GM12892 (cell line): Measurements from ENCODE around the gene RHBDL2.
"Not testable (repeated sequence)": the region's sequence is repeated elsewhere in the genome, so short reads cannot be mapped to it uniquely, and the experiment has no call there.

Experiments
- DNase-seq: peaks from one replicate; pipeline ENCODE4 v3.0.0; 2011; ENCODE audit not compliant: insufficient read length
- FAIRE-seq: peaks from 2 replicates; lab custom pipeline; 2011; peaks lifted over from hg19 to GRCh38; lab: Jason Lieb, UNC
- POLR2A ChIP-seq: IDR thresholded peaks from 2 replicates; pipeline ENCODE4 v1.6.1; 2011; ENCODE audit warnings: low read depth, low read length, control low read depth
- POLR2AphosphoS5 ChIP-seq: IDR thresholded peaks from 2 replicates; pipeline ENCODE4 v1.6.1; 2011; ENCODE audit warnings: low read depth, low read length, control low read depth
- TAF1 ChIP-seq: IDR thresholded peaks from 2 replicates; pipeline ENCODE4 v1.6.1; 2011; ENCODE audit warnings: low read depth, mild to moderate bottlenecking, control low read depth, low read length, borderline replicate concordance

Gene RHBDL2

GRCh38 chr1:38926091-38926490 lies 15.5 kb downstream of the RHBDL2 start:
- FAIRE-seq (no peak), DNase-seq (no peak)
- no peak for TF ChIP-seq POLR2A
- no peak for TF ChIP-seq POLR2AphosphoS5
- TF ChIP-seq TAF1 = no peak

- DNase-seq (no peak), FAIRE-seq (no peak)
- TF ChIP-seq POLR2AphosphoS5 (no peak), TAF1 (no peak), POLR2A (no peak)
These were observed 16.2 kb downstream of the RHBDL2 start for GRCh38 chr1:38925391-38925790.

- FAIRE-seq = no peak
- no peak for DNase-seq
- no peak for TF ChIP-seq POLR2AphosphoS5
- no peak for TF ChIP-seq POLR2A
- TF ChIP-seq TAF1 = no peak
These were observed 18.0 kb downstream of the RHBDL2 start for GRCh38 chr1:38923607-38924006.

GRCh38 chr1:38919130-38919529 lies 22.5 kb downstream of the RHBDL2 start:
- DNase-seq (no peak), FAIRE-seq (no peak)
- TF ChIP-seq POLR2AphosphoS5 (no peak), POLR2A (no peak), TAF1 (no peak)

GRCh38 chr1:38918568-38918967 lies 23.1 kb downstream of the RHBDL2 start:
- no peak for FAIRE-seq
- no peak for DNase-seq
- TF ChIP-seq POLR2AphosphoS5 = no peak
- TF ChIP-seq TAF1 = no peak
- no peak for TF ChIP-seq POLR2A

- DNase-seq = no peak
- FAIRE-seq = no peak
- no peak for TF ChIP-seq TAF1
- no peak for TF ChIP-seq POLR2A
- TF ChIP-seq POLR2AphosphoS5 = no peak
These were observed 23.9 kb downstream of the RHBDL2 start for GRCh38 chr1:38917772-38918171.

GRCh38 chr1:38917337-38917736 lies 24.3 kb downstream of the RHBDL2 start:
- DNase-seq (no peak), FAIRE-seq (no peak)
- no peak for TF ChIP-seq POLR2AphosphoS5

- no peak for DNase-seq
- TF ChIP-seq TAF1 (no peak), POLR2AphosphoS5 (no peak), POLR2A (no peak)
- no peak for FAIRE-seq
These were observed 26.2 kb downstream of the RHBDL2 start for GRCh38 chr1:38915352-38915948.

GRCh38 chr1:38914908-38915307 lies 26.7 kb downstream of the RHBDL2 start:
- not testable (repeated sequence) for DNase-seq, FAIRE-seq

GRCh38 chr1:38908821-38909220 lies 32.8 kb downstream of the RHBDL2 start:
- TF ChIP-seq POLR2AphosphoS5 = no peak
- TF ChIP-seq TAF1 = no peak
- TF ChIP-seq POLR2A = no peak
- no peak for DNase-seq
- FAIRE-seq = no peak

- TF ChIP-seq POLR2A = no peak
- DNase-seq (no peak), FAIRE-seq (no peak)
These were observed 35.6 kb downstream of the RHBDL2 start for GRCh38 chr1:38905985-38906384.

GRCh38 chr1:38899560-38899959 lies 42.1 kb downstream of the RHBDL2 start:
- TF ChIP-seq POLR2AphosphoS5 (no peak), POLR2A (no peak), TAF1 (no peak)
- DNase-seq (no peak), FAIRE-seq (no peak)

GRCh38 chr1:38898653-38899230 lies 42.9 kb downstream of the RHBDL2 start:
- DNase-seq (no peak), FAIRE-seq (peak; percentile 27)
- no peak for TF ChIP-seq TAF1
- no peak for TF ChIP-seq POLR2AphosphoS5
- TF ChIP-seq POLR2A = no peak

- no peak for FAIRE-seq
These were observed 45.5 kb downstream of the RHBDL2 start for GRCh38 chr1:38896169-38896568.

More at GRCh38 chr1:38896169-38896568, 45.5 kb downstream of the RHBDL2 start:
- no peak for DNase-seq
- TF ChIP-seq TAF1 (no peak), POLR2A (no peak), POLR2AphosphoS5 (no peak)
